Transverse colon (tissue), 4 donors: Measurements from ENCODE around the gene EMCN. TPM values are rescaled to one million over a fixed set of nuclear protein-coding genes. Genes with fewer than 3 reads are reported as not detected.
"Not testable (repeated sequence)": the region's sequence is repeated elsewhere in the genome, so short reads cannot be mapped to it uniquely, and the experiment has no call there.

ENCODE experiments used
- DNase-seq: peaks from one replicate; pipeline ENCODE4 v3.0.0-alpha.2; 2019
- H3K27ac ChIP-seq, 4 donors: fragments of 200-600 bp; sonication (generic); 2 replicates each; pipeline ENCODE4 v1.5.1; 2016 to 2018; ENCODE audit warnings: inconsistent platforms in 4 of 4
- H3K27me3 ChIP-seq: fragments of 200-600 bp; sonication (generic); 2 replicates; pipeline ENCODE4 v1.5.1; 2017; ENCODE audit warnings: inconsistent platforms
- H3K36me3 ChIP-seq, 4 donors: fragments of 200-600 bp; sonication (generic); 2 replicates each; pipeline ENCODE4 v1.5.1; 2017 to 2019; ENCODE audit warnings: inconsistent platforms in 4 of 4
- H3K4me1 ChIP-seq, 4 donors: fragments of 200-600 bp; sonication (generic); 2 replicates each; pipeline ENCODE4 v1.5.1; 2017 to 2020; ENCODE audit warnings: inconsistent platforms in 4 of 4
- H3K4me3 ChIP-seq, 4 donors: fragments of 200-600 bp; sonication (generic); 1 replicate in 1 of 4; 2 replicates in 3 of 4; pipeline versions ENCODE4 v1.5.1 to v1.6.1; 2017 to 2019; ENCODE audit warnings: inconsistent platforms in 4 of 4
- H3K9me3 ChIP-seq, 2 donors: fragments of 200-600 bp; sonication (generic); 2 replicates each; pipeline ENCODE4 v1.5.1; 2017 to 2019; ENCODE audit warnings: inconsistent platforms in 2 of 2
- EP300 ChIP-seq: sonication (generic); formaldehyde crosslinking; IDR thresholded peaks from one replicate; pipeline ENCODE4 v1.6.1; 2017; ENCODE audit warnings: antibody characterized with exemption, low read depth
- POLR2A ChIP-seq: fragments of 450-650 bp; IDR thresholded peaks from one replicate; pipeline ENCODE4 v1.6.1; 2016; ENCODE audit warnings: antibody characterized with exemption, mild to moderate bottlenecking, moderate library complexity
- POLR2AphosphoS5 ChIP-seq, 3 donors: sonication (generic); formaldehyde crosslinking; IDR thresholded peaks; one replicate each; pipeline ENCODE4 v1.6.1; 2016; ENCODE audit warnings: antibody characterized with exemption in 3 of 3
- WGBS, 2 donors: methylation state at CpG; one replicate each; pipeline ENCODE4 v1.1.5; 2018; ENCODE audit warnings: low coverage in 1 of 2; 5-methylcytosine and 5-hydroxymethylcytosine counted together
- in situ Hi-C, 4 donors: fragments of 200-750 bp; cut with MboI; loops; one replicate each; pipeline versions ENCODE4 v1.15.0 to v1.15.1; 2017; ENCODE audit warnings: low sequenced_read_pairs in 3 of 4, low pct_ligation_motif_present in 1 of 4, low pct_unique_long_range_greater_than_20kb in 1 of 4
- intact Hi-C: fragments of 100-400 bp; cut with DNase I; formaldehyde crosslinking; loops from one replicate; pipeline ENCODE4 v1.15.1; 2023; ENCODE audit warnings: low total_unique reads
- total RNA-seq, 4 donors: library from RNA; depleted of rRNA; stranded (reverse); fragments of >200 nt; gene quantifications; one replicate each; pipeline ENCODE4 v1.1.0, GENCODE V29; 2016
- TF ChIP-seq, protein P1 (sequence below), 5 experiments: fragments of 200-600 bp in 3 of 5; fragments of 450-650 bp in 2 of 5; sonication (generic) in 3 of 5; IDR thresholded peaks; 1 replicate in 2 of 5; 2 replicates in 3 of 5; pipeline ENCODE4 v1.5.1; 2016 to 2017; ENCODE audit warnings: antibody characterized with exemption in 5 of 5, inconsistent platforms in 3 of 5, mild to moderate bottlenecking in 2 of 5, moderate library complexity in 1 of 5

Gene EMCN
- total RNA-seq, 4 donors from 2014 or later: 1.2 to 1.6 (median 1.5) TPM

DNA sequence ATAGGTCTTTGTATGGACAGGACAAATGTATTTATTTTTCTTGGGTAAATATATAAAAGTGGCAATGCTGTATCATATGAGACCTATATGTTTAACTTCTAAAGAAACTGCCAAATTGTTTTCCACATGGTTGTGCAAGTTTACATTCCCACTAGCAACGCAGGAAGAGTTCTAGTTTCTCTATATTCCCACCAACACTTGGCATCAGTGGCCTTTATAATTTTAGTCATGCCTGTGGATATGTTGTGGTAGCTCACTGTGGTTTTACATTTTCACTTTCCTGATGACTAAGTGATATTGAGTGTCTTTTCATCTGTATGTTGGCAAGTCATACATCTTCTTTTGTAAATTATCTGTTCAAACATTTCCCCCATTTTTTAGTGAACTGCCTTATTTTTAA is 126.0 kb downstream of the EMCN start:
- Histone ChIP-seq H3K4me3 (no peak overlapping the region), H3K9me3 (no peaks in the 10 kb centered on the region), H3K4me1 (no peaks in the 10 kb centered on the region), H3K27me3 (no peaks in the 10 kb centered on the region), H3K27ac (no peak overlapping the region), H3K36me3 (no peaks in the 10 kb centered on the region)
- TF ChIP-seq POLR2A: no peak
- TF ChIP-seq, protein P1, sequence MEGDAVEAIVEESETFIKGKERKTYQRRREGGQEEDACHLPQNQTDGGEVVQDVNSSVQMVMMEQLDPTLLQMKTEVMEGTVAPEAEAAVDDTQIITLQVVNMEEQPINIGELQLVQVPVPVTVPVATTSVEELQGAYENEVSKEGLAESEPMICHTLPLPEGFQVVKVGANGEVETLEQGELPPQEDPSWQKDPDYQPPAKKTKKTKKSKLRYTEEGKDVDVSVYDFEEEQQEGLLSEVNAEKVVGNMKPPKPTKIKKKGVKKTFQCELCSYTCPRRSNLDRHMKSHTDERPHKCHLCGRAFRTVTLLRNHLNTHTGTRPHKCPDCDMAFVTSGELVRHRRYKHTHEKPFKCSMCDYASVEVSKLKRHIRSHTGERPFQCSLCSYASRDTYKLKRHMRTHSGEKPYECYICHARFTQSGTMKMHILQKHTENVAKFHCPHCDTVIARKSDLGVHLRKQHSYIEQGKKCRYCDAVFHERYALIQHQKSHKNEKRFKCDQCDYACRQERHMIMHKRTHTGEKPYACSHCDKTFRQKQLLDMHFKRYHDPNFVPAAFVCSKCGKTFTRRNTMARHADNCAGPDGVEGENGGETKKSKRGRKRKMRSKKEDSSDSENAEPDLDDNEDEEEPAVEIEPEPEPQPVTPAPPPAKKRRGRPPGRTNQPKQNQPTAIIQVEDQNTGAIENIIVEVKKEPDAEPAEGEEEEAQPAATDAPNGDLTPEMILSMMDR (IDR thresholded peaks at IDR 0.05): no peak
- no peak for TF ChIP-seq POLR2AphosphoS5 (IDR thresholded peaks at IDR 0.05)
- TF ChIP-seq EP300: no peak
- DNase-seq: no peak
- intact Hi-C loops: no loop called here
- in situ Hi-C loops: no loop called here
- WGBS, 2 donors: 48% methylated on average over 1 of the region's 1 CpG; no CpG with 5 or more reads in 1 of the 2 donors

DNA sequence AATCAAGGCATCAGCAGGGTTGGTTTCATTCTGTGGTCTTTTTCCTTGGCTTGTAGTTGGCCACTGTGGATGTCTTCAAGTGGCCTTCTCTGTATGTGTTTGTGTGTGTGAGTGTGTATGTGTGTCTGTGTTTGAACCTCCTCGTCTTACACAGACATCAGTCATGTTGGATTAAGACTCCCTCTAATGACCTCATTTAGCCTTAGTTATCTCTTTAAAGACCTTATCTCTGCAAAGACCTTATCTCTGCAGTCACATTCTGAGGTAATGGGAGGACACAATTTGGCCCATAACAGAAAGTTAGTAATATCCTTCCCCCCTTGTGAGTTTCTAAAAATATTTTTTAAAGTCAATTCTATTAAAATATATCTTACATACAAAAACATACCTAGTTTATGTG is 126.7 kb downstream of the EMCN start:
- H3K27ac ChIP-seq: no peak overlapping the region
- intact Hi-C loops: no loop called here
- no peaks in the 10 kb centered on the region for H3K27me3 ChIP-seq
- no peak overlapping the region for H3K4me3 ChIP-seq
- DNase-seq: no peak
- WGBS, 2 donors: 40 to 74% methylated on average over 1 of the region's 1 CpG
- TF ChIP-seq EP300 (no peak), POLR2A (no peak), POLR2AphosphoS5 (IDR thresholded peaks at IDR 0.05) (no peak)
- TF ChIP-seq, protein P1 (IDR thresholded peaks at IDR 0.05): no peak
- no peaks in the 10 kb centered on the region for H3K9me3 ChIP-seq
- H3K4me1 ChIP-seq: no peaks in the 10 kb centered on the region
- in situ Hi-C loops: no loop called here
- no peaks in the 10 kb centered on the region for H3K36me3 ChIP-seq

DNA sequence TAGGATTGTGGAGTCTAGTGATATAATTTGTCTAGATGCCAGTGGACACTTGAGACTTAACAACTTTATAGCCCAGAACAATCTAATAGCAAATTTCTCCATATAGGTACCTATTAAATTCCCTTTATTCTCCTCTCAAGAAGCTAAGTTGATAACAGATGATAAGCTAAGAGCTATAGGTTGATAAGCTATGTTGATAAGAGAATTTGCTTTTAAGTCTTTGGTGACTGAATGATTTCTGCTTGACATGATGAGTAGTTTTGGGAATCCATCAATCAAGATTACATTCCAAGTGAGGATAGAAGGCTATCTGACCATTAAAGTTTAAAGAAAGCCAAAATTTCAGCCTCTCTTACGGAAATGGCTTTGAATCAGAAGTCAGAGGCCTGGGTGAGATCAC is 131.6 kb downstream of the EMCN start:
- intact Hi-C loops: no loop called here
- no peak for TF ChIP-seq EP300
- no peak for TF ChIP-seq POLR2AphosphoS5 (IDR thresholded peaks at IDR 0.05)
- TF ChIP-seq POLR2A: no peak
- TF ChIP-seq, protein P1 (IDR thresholded peaks at IDR 0.05): no peak
- no peaks in the 10 kb centered on the region for H3K36me3 ChIP-seq
- H3K9me3 ChIP-seq: no peaks in the 10 kb centered on the region
- H3K4me1 ChIP-seq: no peaks in the 10 kb centered on the region
- no peak for DNase-seq
- H3K27ac ChIP-seq: no peak overlapping the region
- no peaks in the 10 kb centered on the region for H3K27me3 ChIP-seq
- H3K4me3 ChIP-seq: no peak overlapping the region
- WGBS, 2 donors: 56 to 75% methylated on average over 1 of the region's 1 CpG
- in situ Hi-C loops: no loop called here

DNA sequence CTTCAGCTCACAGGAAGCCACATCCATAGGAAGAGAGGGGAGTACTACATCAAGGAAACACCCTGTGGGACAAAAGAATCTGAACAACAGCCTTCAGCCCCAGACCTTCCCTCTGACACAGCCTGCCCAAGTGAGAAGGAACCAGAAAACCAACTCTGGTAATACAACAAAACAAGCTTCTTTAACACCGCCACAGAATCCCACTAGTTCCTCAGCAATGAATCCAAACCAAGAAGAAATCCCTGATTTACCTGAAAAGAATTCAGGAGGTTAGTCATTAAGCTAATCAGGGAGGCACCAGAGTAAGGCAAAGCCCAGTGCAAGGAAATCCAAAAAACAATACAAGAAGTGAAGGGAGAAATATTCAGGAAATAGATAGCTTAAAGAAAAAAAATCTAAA is 137.4 kb downstream of the EMCN start:
- H3K4me3 ChIP-seq, H3K27me3 ChIP-seq, H3K4me1 ChIP-seq, H3K36me3 ChIP-seq, H3K27ac ChIP-seq, intact Hi-C loops, H3K9me3 ChIP-seq, in situ Hi-C loops, DNase-seq: not testable (repeated sequence)
- WGBS, 2 donors: 100% methylated on average over 1 of the region's 1 CpG

DNA sequence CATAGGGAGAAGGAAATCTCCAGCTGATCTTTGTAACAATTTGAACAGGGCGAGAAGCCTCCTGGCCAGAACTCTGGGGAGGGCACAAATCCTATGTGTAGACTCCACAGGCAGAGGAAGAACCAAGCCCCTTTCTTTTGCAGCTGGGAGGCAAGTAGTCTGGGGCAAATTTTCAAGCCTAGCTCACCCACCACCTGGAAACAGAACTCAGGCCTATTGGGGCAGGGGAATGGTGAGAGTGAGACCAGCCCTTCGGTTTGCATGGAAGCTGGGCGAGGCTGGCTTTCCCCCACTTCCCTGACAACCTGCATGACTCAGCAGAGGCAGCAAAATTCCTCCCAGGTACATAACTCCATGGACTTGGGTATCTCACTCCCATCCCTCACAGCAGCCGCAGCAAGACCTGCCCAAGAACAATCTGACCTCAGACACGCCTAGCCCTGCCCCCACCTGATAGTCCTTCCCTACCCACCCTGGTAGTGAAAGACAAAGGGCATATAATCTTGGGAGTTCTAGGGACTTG is 138.2 kb downstream of the EMCN start:
- WGBS, 2 donors: 68% methylated on average over 5 of the region's 5 CpGs; no CpG with 5 or more reads in 1 of the 2 donors
- Histone ChIP-seq H3K4me3 (no peak overlapping the region), H3K4me1 (no peaks in the 10 kb centered on the region), H3K9me3 (no peaks in the 10 kb centered on the region), H3K27me3 (no peaks in the 10 kb centered on the region), H3K27ac (no peak overlapping the region), H3K36me3 (no peaks in the 10 kb centered on the region)
- in situ Hi-C loops (no loop called here), intact Hi-C loops (no loop called here)
- TF ChIP-seq, protein P1 (IDR thresholded peaks at IDR 0.05): no peak
- no peak for TF ChIP-seq POLR2A
- TF ChIP-seq EP300: no peak
- TF ChIP-seq POLR2AphosphoS5 (IDR thresholded peaks at IDR 0.05): no peak
- no peak for DNase-seq
